H1 (cell line): Measurements from ENCODE around the gene VGLL2.

ENCODE experiments used
- BRCA1 ChIP-seq: IDR thresholded peaks from 2 replicates; pipeline ENCODE4 v1.6.1; 2012; ENCODE audit warnings: low read depth, low read length, improper control_type of control experiment
- CREB1 ChIP-seq: IDR thresholded peaks from 2 replicates; pipeline ENCODE4 v1.6.1; 2012; ENCODE audit warnings: inconsistent platforms
- CTCF ChIP-seq, 3 experiments: IDR thresholded peaks; 1 replicate in 2 of 3; 2 replicates in 1 of 3; pipeline versions ENCODE4 v1.5.1 to v1.6.1; 2011; ENCODE audit warnings: low read length in 3 of 3, mild to moderate bottlenecking in 3 of 3, inconsistent platforms in 2 of 3, low read depth in 1 of 3, moderate library complexity in 1 of 3; ENCODE audit not compliant: insufficient read depth in 1 of 3; ENCODE audit errors: control extremely low read depth in 1 of 3
- EGR1 ChIP-seq: IDR thresholded peaks from 2 replicates; pipeline ENCODE4 v1.6.1; 2011; ENCODE audit warnings: low read depth, low read length, borderline replicate concordance
- EZH2 ChIP-seq: fragments of 200-600 bp; sonication (generic); IDR thresholded peaks from 2 replicates; pipeline ENCODE4 v1.7.1; 2012; ENCODE audit warnings: low read depth, mild to moderate bottlenecking, moderate library complexity, low read length, inconsistent platforms; ENCODE audit not compliant: severe bottlenecking
- NANOG ChIP-seq: IDR thresholded peaks from 2 replicates; pipeline ENCODE4 v1.6.1; 2011; ENCODE audit warnings: low read length, low read depth, mild to moderate bottlenecking, inconsistent platforms; ENCODE audit not compliant: insufficient read depth, poor library complexity, severe bottlenecking
- PHF8 ChIP-seq: fragments of 200-600 bp; sonication (generic); conservative IDR thresholded peaks from 2 replicates; pipeline ENCODE4 v1.7.1; 2012; ENCODE audit warnings: low read depth, mild to moderate bottlenecking, inconsistent platforms, low read length, moderate library complexity
- POLR2A ChIP-seq, 2 experiments: IDR thresholded peaks; 1 replicate in 1 of 2; 2 replicates in 1 of 2; pipeline ENCODE4 v1.6.1; 2011; ENCODE audit warnings: low read depth in 2 of 2, low read length in 2 of 2, mild to moderate bottlenecking in 2 of 2; ENCODE audit errors: control extremely low read depth in 1 of 2
- SUZ12 ChIP-seq: fragments of 200-600 bp; sonication (generic); IDR thresholded peaks from 2 replicates; pipeline ENCODE4 v1.6.1; 2012; ENCODE audit warnings: mild to moderate bottlenecking, inconsistent platforms, low read length, moderate library complexity, mixed read lengths

- TF ChIP-seq BRCA1 (no peak), SUZ12 (peak; percentile 85), PHF8 (no peak), POLR2A (IDR thresholded peaks at IDR 0.05; ENCODE audit: control extremely low read depth in 1 of 2, low read depth in 2 of 2, low read length in 2 of 2) (no peak), EGR1 (no peak), CTCF (IDR thresholded peaks at IDR 0.05; ENCODE audit: control extremely low read depth in 1 of 3, insufficient read depth in 1 of 3, low read depth in 1 of 3, low read length in 3 of 3) (no peak), NANOG (no peak), EZH2 (no peak), CREB1 (no peak)
Observed at GRCh38 chr6:117270843-117271507, 5.6 kb downstream of the VGLL2 start.
